ENCODE results near the gene NPRL2. TPM values are rescaled to one million over a fixed set of nuclear protein-coding genes. Genes with fewer than 3 reads are reported as not detected.

Gene NPRL2
- total and polyA plus RNA-seq, 9 of the 15 experiments (the other 6 are each of a cell fraction or from before 2014, with no cell fraction given) = 17.4 to 40.4 (median 24.4) TPM

- TF ChIP-seq THRB (CRISPR knock-in tag; conservative IDR thresholded peaks at IDR 0.05) (peak; percentile 21; the same call in 1 of the 2 replicates), MECOM (CRISPR knock-in tag; IDR thresholded peaks at IDR 0.05) (no peak), RFX7 (CRISPR knock-in tag; IDR thresholded peaks at IDR 0.05) (no peak), REST (IDR thresholded peaks at IDR 0.05; ENCODE audit: borderline replicate concordance) (no peak), REST (CRISPR knock-in tag; IDR thresholded peaks at IDR 0.05; ENCODE audit: low read depth) (0 out of 2 replicates have a peak, but pooled peaks have one; percentile 42), ZNF12 (CRISPR knock-in tag; IDR thresholded peaks at IDR 0.05) (no peak), ZNF277 (CRISPR knock-in tag; IDR thresholded peaks at IDR 0.05; ENCODE audit: borderline replicate concordance) (no peak), SIX5 (IDR thresholded peaks at IDR 0.05; ENCODE audit: borderline replicate concordance in 1 of 2, insufficient read depth in 1 of 2, low read depth in 1 of 2, low read length in 2 of 2) (no peak), MTF1 (CRISPR knock-in tag; IDR thresholded peaks at IDR 0.05; ENCODE audit: borderline replicate concordance) (no peak), SMARCE1 (IDR thresholded peaks at IDR 0.05) (no peak), ZNF507 (tag; conservative IDR thresholded peaks at IDR 0.05) (no peak), KDM1A (IDR thresholded peaks at IDR 0.05) (no peak), BCLAF1 (IDR thresholded peaks at IDR 0.05; ENCODE audit: borderline replicate concordance in 1 of 2, control insufficient read depth in 1 of 2, low read depth in 2 of 2, low read length in 1 of 2) (no peak)
These were observed 13.3 kb downstream of the NPRL2 start (continued) for GRCh38 chr3:50337175-50337861.

Data from K562 (cell line).